IPS-NIHi7 (cell line): ENCODE measurements around the gene MSANTD3.
"Not testable (repeated sequence)": the region's sequence is repeated elsewhere in the genome, so short reads cannot be mapped to it uniquely, and the experiment has no call there.

ENCODE experiments used
- DNase-seq: peaks from one replicate; pipeline ENCODE4 v3.0.0; 2012; ENCODE audit warnings: mixed read lengths; ENCODE audit errors: extremely low spot score

Gene MSANTD3

DNA sequence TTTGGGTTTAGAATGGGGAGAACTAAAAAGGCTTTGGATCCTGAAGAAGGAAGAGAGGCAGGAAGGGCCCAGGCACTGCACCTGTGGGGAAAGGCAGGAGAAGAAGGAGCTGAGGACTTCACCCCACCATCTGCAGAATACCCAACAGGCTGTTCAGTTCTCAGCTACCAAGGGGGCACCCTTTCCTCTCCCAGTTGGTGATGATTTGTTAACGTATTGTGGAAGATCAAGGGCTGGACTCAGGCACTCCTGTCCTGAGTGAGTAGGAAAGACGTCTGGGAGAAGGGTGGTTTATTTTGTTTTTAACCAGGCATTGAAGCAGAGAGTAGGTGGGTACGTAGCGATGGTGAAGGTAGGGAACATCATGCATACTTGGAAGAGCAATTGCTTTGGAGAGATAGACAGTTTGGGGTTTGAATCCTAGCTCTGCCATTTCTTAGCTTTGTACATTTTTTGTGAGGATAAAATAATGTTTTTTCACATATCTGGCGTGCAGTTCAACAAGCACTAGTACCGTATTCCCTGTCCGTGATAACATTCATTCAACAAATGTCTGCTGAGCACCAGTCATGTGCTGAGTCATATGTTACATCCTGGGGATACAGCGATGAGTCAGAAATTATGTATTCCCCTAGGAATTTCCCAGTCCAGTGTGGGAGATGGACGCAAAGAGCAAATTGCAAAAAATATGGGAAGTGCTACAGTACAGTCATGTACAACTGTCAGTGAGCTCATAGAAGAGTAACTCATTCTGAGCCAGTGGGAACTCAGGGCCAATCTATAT is 2.1 kb downstream of the MSANTD3 start:
- no peak for DNase-seq

DNA sequence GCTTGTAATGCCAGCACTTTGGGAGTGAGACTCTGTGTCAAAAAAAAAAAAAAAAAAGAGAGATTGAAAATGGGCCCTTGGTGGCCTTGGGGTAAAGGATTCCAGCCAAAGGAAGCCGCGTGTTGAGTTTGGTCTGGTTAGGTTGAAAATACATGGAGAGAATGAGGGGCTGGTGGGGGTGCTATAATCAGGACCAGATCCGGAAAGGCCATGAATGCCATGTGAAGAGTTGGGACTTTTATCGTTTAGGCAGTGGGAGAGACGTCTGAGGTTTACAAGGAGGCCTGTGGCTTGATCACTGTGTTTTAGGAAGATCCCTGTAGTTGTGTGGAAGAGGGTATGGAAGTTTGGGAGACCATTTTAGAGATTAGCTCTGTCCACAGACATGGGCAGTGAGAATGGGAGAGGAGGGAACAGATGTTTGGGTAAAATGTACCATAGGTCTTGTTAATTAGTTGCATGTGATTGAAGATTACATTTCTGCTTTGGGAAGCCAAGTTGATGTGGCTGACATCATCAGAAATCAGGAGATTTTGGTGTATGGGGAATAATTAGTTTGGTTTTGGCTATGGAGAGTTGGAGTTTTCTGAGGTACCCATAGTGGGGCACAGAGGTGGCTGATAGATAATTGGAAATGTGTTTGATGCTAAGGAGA is 3.5 kb downstream of the MSANTD3 start:
- no peak for DNase-seq

DNA sequence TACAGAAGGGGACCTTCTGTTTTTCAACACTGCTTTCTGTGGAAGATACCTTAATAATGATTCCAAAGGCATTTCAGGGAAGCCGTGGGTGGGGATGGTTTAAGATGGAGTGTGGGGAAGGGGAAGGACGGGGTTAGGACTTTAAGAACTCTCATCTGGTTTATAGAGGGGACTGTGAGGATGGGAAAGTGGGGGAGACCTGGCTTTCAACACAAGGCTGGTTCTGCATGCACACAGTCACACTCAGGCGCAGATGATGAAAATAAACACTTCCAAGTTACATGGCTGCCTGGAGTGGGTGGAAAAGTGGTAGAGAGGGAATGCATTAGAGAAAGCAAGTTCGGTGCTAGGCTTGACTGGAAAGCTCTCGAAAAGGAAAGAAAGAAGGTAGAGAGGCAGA is 4.9 kb downstream of the MSANTD3 start:
- DNase-seq = no peak

DNA sequence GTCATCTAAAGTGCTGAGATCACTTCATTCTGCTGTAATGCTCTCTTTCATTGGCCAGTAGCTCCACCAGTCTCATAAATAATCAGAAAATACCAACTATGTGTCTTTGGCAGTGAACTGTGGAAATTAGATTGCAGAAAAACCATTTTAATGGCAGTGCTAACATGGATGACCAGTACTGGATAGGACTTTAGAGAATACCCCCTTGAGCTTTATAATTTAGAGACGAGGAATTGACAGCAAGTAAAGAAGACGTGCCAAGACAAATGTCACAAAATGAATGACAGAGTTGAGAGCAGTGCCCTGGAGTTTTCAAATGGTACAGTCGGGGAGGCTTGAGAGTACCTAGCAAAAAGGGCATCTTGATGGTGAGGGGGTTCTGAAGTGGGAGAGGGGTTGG is 5.8 kb downstream of the MSANTD3 start:
- no peak for DNase-seq

DNA sequence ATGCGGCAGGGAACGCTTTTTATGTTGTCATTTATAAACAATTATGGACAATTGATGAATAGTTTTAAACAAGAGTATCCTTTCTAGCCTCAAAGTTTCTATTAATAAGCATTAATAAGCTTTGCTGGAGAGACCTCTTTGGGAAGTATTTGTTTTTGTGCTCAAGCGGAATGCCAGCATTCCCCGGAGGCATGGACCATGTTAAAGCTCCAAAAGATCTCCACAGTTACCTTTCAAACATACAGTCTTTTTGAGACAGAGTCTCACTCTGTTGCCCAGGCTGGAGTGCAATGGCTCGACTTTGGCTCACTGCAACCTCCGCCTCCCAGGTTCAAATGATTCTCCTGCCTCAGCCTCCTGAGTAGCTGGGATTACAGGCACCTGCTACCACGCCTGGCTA is 9.6 kb downstream of the MSANTD3 start:
- no peak for DNase-seq

DNA sequence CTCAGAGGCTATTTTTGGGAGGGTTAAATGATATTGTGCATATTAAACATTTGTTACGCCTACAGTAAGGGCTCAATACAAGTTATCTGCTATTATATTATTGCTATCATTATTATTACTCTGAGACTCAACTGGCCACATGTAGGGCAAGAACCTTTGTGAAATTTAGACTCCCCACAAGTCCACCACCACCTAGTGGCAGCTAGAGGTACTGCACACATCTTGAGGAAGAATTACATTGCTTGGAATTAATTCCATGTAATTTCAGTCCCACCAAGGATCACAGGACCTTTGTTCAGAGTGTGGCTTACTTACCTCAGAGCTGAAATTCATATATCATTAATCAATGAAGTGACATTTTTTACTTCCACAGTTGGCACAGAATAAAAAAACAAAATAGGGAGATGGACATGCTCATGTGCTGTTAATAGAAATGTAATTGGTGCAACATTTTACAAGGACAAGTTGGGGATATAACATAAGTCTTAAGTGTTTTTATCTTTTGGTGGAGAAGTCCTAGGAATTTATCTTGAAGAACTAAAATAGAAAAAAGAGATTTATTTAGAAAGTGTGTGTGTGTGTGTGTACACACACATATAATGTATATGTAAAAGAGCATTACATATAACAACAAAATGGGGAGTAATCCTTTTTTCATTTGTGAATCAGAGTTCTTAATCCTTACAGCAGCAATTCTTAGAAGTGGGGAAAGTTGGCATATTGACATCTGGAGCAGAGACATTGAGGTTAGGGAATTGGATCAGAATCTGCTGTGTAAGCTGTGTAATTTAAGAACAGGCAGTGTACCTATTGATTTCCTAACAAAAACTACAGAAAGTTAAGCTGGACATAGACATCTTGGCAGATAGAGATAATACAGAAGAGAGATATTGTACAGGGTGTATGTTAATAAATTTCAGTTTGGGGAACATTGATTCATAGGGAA is 11.2 kb downstream of the MSANTD3 start:
- DNase-seq = peak; percentile 72

DNA sequence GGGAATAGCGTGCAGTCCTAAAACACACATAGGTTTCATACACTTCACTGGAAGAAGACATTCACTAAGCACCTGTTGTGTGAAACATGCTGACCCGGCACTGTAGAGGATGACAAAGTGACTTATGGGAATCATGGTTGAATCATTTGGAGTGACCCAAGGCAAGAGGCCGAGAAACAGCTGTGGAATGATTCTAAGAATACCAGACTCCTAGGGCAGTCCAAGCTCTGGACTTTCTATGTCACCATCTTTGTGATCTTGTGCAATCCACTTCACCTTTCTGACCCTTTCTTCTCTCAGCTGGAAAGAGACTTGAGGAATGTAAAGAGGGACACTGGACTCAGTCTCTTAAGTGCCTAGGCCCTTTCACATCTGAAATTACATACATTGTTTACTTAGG is 13.1 kb downstream of the MSANTD3 start:
- no peak for DNase-seq

DNA sequence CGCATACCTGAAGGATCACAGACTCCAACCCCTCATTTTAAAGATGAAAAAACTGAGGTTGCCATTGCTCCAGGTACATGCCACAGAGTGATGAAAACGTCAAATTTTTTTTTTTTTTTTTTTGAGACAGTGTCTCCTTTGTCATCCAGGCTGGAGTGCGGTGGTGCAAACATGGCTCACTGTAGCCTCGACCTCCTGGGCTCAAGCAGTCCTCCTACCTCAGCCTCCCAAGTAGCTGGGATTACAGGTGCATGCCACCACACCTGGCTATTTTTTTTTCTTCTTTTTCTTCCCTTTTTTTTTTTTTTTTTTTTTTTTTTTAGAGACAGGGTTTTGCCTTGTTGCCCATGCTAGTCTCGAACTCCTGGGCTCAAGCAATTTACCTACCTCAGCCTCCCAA is 13.5 kb downstream of the MSANTD3 start:
- DNase-seq = not testable (repeated sequence)

DNA sequence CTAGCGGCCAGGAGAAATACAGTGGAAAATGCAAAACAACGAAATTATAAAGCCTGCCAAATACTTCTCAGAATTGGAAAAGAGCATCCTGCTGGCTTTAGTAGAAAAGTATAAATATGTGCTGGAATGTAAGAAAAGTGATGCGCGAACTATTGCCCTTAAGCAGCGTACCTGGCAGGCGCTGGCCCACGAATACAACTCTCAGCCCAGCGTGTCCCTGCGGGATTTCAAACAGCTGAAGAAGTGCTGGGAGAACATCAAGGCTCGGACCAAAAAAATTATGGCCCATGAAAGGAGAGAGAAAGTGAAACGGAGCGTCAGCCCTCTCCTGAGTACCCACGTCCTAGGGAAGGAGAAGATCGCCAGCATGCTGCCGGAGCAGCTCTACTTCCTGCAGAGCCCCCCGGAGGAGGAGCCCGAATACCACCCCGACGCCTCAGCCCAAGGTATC is 15.0 kb downstream of the MSANTD3 start:
- DNase-seq = peak; percentile 38

DNA sequence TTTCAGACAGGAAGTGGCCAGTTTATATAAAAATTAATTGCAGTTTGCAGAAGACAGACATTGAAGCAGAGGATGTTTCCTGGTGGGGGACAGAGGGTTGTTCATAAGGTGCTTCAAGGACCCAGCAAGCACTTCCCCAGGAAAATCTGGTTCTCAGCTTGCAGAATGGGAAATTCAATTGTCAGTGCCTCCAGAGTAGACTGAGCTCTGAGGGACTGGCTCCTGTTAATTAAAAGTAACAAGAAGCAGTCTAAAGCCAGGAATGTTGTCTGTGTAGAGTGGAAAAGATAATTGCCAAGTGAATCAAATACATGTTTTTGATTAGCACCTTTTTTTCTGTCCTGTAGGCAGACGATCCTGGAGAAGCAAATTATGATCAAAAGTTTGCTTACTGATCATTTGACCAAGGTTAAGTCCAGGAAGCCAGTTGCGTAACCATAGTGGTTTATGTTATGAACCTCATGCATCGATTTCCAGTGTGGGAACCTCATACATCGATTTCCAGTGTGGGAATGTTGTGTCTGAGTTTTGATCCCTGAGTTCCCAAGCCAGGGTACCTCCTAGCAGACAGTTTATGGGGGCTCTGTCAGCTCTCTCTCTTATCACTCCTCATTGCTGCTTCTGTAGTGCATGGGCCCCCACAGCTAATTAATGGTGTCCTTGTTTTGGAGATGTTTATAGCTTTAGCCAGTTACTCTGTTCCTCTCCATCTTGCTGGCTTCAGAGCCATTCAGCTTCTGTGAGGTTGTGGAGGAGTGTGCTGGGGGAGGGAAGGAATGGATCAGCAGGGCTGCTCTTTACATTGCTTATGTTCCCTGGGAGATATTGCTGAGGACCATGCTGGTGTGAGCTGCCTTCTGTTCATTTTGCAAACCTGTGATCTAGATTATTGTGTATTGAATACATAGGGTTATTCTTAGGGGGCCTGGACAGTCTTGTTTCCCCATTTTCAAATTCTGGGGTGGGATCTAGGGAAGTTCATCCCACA is 17.1 kb downstream of the MSANTD3 start:
- no peak for DNase-seq

DNA sequence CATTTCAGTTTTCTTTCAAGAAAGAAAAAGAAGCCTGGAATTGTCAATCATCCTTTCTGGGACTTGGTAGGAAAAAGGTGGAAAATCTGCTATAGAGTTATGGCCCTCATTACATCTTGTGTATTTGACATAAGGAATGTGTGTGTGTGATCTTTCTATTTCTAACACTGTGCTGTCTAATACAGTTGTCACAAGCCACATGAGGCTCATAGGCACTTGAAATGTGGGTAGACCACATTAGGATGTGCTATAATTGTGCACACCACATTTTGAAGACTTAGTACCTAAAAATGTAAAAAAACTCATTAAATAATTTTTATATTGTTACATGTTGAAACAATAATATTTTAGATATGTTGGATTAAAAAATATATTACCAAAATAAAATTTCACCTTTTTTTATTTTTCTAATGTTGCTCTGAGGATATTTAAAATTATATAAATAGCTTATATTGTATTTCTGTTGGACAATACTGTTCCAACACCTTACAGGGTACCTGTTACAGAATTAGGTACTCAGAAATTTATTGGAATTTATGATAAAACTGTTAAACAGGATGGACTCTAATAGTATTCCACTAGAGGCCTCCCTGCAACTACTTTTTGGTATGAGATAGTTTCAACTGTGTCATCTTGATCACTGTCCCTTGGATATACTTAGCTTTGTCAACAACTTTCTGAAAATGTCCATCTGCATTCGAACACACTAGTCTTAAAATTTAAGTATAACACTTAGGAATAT is 18.4 kb downstream of the MSANTD3 start:
- no peak for DNase-seq

DNA sequence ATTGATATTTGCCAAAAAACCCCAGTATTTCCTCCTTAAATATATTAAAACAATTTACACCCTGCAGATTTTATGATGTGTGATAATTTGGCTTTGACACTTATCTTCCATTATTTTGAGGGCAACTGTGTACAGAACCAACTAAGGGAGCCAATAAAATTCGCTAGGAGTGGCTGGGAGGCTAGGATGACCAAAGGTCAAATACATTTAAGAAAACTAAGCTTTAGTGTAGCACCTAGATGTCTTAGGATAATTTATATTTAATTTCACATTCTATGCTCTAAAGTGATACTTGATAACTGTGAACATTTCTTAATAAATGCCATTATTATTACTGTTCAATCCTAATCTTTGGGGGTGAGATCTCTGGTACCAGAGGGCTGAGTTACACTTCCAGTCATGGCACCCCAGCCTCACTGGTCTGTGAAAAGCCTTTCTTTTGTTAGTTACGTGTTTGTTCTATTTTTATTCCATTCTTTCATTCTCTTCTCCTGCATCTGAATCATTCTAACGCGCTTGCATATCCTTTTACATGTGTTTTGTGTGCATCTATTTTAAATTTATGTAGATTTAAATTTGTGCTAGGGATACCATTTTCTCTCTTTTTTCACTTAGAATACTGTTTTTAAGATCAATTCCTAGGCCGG is 19.1 kb downstream of the MSANTD3 start:
- no peak for DNase-seq

DNA sequence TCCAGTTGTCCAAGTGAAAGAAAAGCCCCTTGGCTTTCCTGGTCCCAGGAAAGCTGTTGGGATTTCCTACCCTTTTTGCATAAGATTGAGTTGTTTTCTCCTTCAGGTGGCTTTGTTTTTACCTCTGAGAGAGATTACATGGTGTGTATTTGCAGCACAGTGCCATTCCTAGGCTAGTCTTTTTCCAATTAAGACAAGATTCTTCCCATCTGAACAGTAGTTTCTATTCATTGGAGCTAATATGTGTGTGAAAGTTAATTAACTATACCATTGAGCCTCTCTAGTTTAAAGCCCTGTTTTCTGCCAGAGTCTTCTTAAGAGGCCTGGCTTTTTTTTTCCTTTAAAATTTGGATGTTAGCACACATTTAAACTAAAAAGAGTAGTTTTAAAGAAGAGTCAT is 20.1 kb downstream of the MSANTD3 start:
- no peak for DNase-seq

DNA sequence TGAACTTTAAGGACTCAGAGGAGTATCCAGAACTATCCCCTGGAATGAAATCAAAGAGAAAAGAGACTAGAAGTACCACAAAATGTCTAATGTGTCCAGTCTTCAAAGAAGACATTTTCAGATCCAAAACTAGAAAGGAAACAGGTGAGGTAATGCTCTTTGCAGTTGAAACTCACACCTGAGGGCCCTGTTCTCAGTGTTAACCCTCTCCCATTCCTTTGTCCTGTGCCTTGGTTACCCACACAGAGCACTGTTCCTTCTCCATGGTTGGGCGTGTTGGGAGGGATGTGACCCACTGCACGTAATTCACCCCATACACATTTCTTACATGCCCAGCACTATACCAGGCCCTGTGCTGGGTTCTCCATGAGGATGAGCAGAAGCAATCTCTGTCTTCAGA is 21.3 kb downstream of the MSANTD3 start:
- DNase-seq = no peak

DNA sequence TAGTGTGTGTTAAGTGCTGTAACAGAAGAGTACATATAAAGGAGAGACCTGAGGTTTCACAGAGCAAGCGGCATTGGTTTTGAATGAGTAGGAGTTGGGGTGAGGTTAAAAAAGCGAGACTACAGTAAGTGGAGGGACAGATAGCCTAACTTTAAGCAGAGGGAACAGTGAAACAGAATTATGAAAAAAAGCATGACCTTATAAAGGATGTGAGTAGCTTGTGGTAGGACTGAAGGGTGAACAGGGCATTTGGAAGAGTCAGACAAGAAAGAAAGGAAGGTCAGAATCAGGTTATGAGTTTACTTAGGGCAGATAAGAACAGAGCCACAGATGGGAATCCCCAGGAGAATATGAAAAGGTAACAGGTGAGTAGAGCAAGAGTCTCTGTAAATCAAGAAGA is 22.5 kb downstream of the MSANTD3 start:
- DNase-seq = no peak

DNA sequence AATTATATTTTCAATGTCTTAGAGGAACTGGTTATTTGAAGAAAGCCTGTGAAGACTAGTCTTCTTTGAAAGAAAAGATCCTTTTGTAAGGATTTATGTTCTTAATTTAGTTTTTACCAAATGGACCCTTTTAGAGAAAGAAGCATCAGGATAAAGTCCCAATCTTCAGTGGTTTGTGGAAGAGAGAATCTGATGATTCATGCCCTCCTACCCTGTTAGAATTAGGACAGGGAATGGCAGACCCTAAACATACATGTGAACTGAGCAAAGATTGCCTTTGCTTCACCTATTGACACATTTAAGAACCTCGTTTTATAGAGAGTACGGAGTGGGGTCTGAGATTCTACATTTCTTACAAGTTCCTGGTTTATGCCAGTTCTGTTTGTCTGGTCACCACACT is 26.0 kb downstream of the MSANTD3 start:
- no peak for DNase-seq

DNA sequence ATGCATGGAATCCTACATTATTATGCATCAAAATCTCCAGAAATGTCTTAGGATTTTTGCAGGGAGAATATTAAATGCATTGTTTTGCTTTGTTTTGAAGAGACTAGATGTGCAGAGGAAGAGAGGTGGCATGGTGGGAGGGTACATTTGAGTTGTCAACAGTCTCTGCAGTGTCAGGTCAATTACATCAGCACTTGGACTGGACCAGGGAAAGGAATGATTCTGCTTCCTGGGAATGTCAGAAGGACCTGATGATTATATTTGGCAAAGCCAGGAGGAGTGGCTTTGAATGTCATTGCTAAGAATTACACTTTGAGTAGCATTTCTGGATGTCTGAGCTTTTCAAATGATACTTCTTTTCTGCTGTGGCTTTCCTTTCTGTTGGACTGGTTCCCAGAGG is 28.5 kb downstream of the MSANTD3 start:
- DNase-seq = no peak

DNA sequence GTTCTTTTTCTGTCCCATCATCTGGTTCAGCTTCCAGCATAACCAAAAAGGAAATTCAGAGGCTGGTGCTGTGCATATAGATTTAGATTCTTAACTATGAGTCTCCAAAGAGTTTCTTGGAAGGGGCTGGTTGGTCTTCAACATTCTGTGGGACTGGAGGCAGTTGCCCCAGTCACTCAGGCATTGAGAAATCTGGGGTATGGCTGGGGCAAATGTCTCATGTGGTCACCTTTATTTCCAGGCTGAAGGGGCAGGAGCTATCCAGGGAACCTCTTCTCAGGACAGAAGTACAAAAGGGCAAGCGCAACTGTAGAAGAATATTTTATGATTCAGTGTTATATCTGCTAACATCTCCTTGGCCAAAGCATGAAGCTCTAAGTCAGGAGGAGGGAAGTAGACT is 30.6 kb downstream of the MSANTD3 start:
- DNase-seq = no peak

DNA sequence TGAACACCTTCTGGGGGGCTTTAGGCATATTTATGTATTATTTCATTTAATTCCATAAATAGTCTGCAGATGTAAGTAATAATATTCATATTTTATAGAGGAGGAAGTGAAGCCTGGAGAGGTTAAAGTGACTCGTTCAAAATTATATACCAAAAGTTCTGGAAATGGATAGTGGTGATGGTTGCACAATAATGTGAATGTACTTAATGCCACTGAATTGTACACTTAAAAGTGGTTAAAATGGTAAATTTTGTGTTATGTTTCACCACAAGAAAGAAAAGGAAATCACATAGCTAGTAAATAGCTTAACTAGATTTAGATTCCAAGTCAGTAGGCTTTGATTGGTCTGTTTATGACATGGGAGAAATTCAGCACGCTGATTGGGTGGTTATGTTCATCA is 33.0 kb downstream of the MSANTD3 start:
- DNase-seq = no peak

DNA sequence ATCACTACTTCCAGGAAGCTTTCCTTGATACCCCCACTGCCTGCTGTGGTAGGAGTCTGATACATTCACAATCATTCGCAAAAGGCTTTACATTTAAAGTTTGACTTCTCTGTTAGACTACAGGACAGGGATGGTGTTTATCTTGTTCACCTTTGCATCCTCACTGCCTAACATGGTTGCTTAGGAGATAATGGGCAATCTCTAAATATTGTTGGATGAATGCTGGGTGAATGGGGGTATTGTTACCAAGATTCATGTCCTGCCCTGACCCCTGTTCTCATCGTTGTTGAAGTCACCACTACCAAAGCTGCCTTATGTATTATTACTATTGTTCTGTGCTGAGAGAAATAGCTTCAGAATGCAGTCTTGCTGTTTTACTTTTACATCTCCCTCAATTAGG is 38.3 kb downstream of the MSANTD3 start:
- DNase-seq = no peak
